CD4-positive, alpha-beta T cell treated with Interleukin-4 for 1 hour (primary cell): ENCODE data around the gene NCOA7.
"Not testable (repeated sequence)": the region's sequence is repeated elsewhere in the genome, so short reads cannot be mapped to it uniquely, and the experiment has no call there.

Source experiments
- DNase-seq, 2 donors: peaks; one replicate each; pipeline ENCODE4 v3.0.0-alpha.2; 2020 to 2022

The NCOA7 gene

GRCh38 chr6:125793280-125793679 is 2.5 kb downstream of the NCOA7 start:
- DNase-seq = no peak

GRCh38 chr6:125793863-125794262 is 3.1 kb downstream of the NCOA7 start:
- peak in 1 of 2 donors; percentile 45 for DNase-seq

GRCh38 chr6:125794342-125795137 is 3.8 kb downstream of the NCOA7 start:
- no peak for DNase-seq

- DNase-seq = no peak
These were observed 4.5 kb downstream of the NCOA7 start for GRCh38 chr6:125795301-125795700.

GRCh38 chr6:125797120-125797885 is 6.5 kb downstream of the NCOA7 start:
- DNase-seq = no peak

GRCh38 chr6:125797886-125798444 is 7.2 kb downstream of the NCOA7 start:
- no peak for DNase-seq

GRCh38 chr6:125798734-125799508 is 8.2 kb downstream of the NCOA7 start:
- DNase-seq = no peak

GRCh38 chr6:125802383-125802782 is 11.6 kb downstream of the NCOA7 start:
- no peak for DNase-seq

GRCh38 chr6:125802943-125803377 is 12.2 kb downstream of the NCOA7 start:
- DNase-seq = no peak

- peak in 1 of 2 donors; percentile 42 for DNase-seq
These were observed 13.5 kb downstream of the NCOA7 start for GRCh38 chr6:125804264-125804663.

GRCh38 chr6:125804866-125805425 is 14.2 kb downstream of the NCOA7 start:
- DNase-seq = not testable (repeated sequence)

GRCh38 chr6:125806813-125807212 is 16.1 kb downstream of the NCOA7 start:
- no peak for DNase-seq

GRCh38 chr6:125807293-125807692 is 16.5 kb downstream of the NCOA7 start:
- no peak for DNase-seq

- no peak for DNase-seq
These were observed 17.3 kb downstream of the NCOA7 start for GRCh38 chr6:125808060-125808459.

- DNase-seq = no peak
These were observed 17.8 kb downstream of the NCOA7 start for GRCh38 chr6:125808591-125808990.

GRCh38 chr6:125809570-125810170 is 18.9 kb downstream of the NCOA7 start:
- DNase-seq = no peak

- no peak for DNase-seq
These were observed 19.7 kb downstream of the NCOA7 start for GRCh38 chr6:125810445-125810844.

- DNase-seq = no peak
These were observed 20.5 kb downstream of the NCOA7 start for GRCh38 chr6:125811259-125811658.

- no peak for DNase-seq
These were observed 21.9 kb downstream of the NCOA7 start for GRCh38 chr6:125812394-125813292.

GRCh38 chr6:125814481-125814880 is 23.7 kb downstream of the NCOA7 start:
- no peak for DNase-seq
